GM12878 (cell line): ENCODE data around the gene IL17RE. TPM values are rescaled to one million over a fixed set of nuclear protein-coding genes. Genes with fewer than 3 reads are reported as not detected.
"Not testable (repeated sequence)": the region's sequence is repeated elsewhere in the genome, so short reads cannot be mapped to it uniquely, and the experiment has no call there.

Source experiments
- ATAC-seq: fragments of 200-7000 bp; cut with Tn5 transposase; 3 replicates; pipeline ENCODE4 v1.9.1; 2020; ENCODE audit warnings: mild to moderate bottlenecking, moderate library complexity
- BruUV-seq: library from RNA; stranded (reverse); fragments of 400-500 nt; replicated peaks from 2 replicates; lab custom pipeline; 2021; lab: Mats Ljungman, UMichigan
- CTCF ChIA-PET: fragments of 300-600 bp; sonication (Branson Sonifier 250); formaldehyde crosslinking; extraction: SDS; loops from one replicate; lab custom pipeline; 2021; ENCODE audit warnings: inconsistent platforms; lab: Yijun Ruan, JAX
- POLR2A ChIA-PET: fragments of 350-600 bp; formaldehyde crosslinking; extraction: SDS; loops from one replicate; lab custom pipeline; 2021; ENCODE audit warnings: inconsistent platforms; lab: Charles Lee
- RAD21 ChIA-PET: fragments of 300-600 bp; sonication (Branson Sonifier 250); formaldehyde crosslinking; loops from one replicate; lab custom pipeline; 2023; ENCODE audit warnings: antibody characterized with exemption; ENCODE audit not compliant: unreplicated experiment; lab: Charles Lee
- SMC1A ChIA-PET: fragments of 300-600 bp; sonication (Branson Sonifier 250); formaldehyde crosslinking; loops from one replicate; lab custom pipeline; 2023; ENCODE audit not compliant: unreplicated experiment, uncharacterized antibody; lab: Charles Lee
- DNase-seq: peaks from one replicate; pipeline ENCODE4 v3.0.0-alpha.2; 2011; ENCODE audit warnings: low read depth, low spot score
- FAIRE-seq: peaks from 3 replicates; lab custom pipeline; 2011; peaks lifted over from hg19 to GRCh38; lab: Jason Lieb, UNC
- H2AFZ ChIP-seq: 2 replicates; pipeline ENCODE4 v1.6.0; 2011; ENCODE audit warnings: low read depth, low read length, control low read depth; ENCODE audit not compliant: control insufficient read depth
- H3K27ac ChIP-seq: 2 replicates; pipeline ENCODE4 v1.5.1; 2011; ENCODE audit warnings: control low read depth; ENCODE audit not compliant: control insufficient read depth, insufficient read depth
- H3K27me3 ChIP-seq, 2 experiments: replicated peaks in 1 of 2; 2 replicates each; pipeline versions ENCODE4 v1.6.0 to v1.6.1; 2011; ENCODE audit warnings: low read length in 1 of 2; ENCODE audit not compliant: control insufficient read depth in 2 of 2, insufficient read depth in 2 of 2
- H3K36me3 ChIP-seq, 2 experiments: 2 replicates each; pipeline ENCODE4 v1.5.1; 2011; ENCODE audit warnings: low read length in 1 of 2; ENCODE audit not compliant: control insufficient read depth in 2 of 2, insufficient read depth in 2 of 2
- H3K4me1 ChIP-seq: 2 replicates; pipeline ENCODE4 v1.6.1; 2011; ENCODE audit warnings: mild to moderate bottlenecking, low read length, moderate library complexity, mixed read lengths; ENCODE audit not compliant: control insufficient read depth, insufficient read depth
- H3K4me2 ChIP-seq: 2 replicates; pipeline ENCODE4 v1.6.0; 2011; ENCODE audit warnings: control low read depth; ENCODE audit not compliant: control insufficient read depth, insufficient read depth
- H3K4me3 ChIP-seq: fragments of 200-600 bp; sonication (generic); 2 replicates; pipeline ENCODE4 v1.5.1; 2016
- H3K79me2 ChIP-seq: 2 replicates; pipeline ENCODE4 v1.6.0; 2011; ENCODE audit warnings: low read length; ENCODE audit not compliant: control insufficient read depth, insufficient read depth
- H3K9ac ChIP-seq: 2 replicates; pipeline ENCODE4 v1.8.0; 2011; ENCODE audit warnings: low read length, control low read depth, mixed read lengths; ENCODE audit not compliant: control insufficient read depth, insufficient read depth
- H3K9me3 ChIP-seq: replicated peaks from 3 replicates; pipeline ENCODE4 v1.5.1; 2011; ENCODE audit warnings: mild to moderate bottlenecking, low read length; ENCODE audit not compliant: control insufficient read depth, insufficient read depth
- H4K20me1 ChIP-seq: 2 replicates; pipeline ENCODE4 v1.6.0; 2011; ENCODE audit not compliant: control insufficient read depth, insufficient read depth
- NFXL1 ChIP-seq: fragments of 450-650 bp; IDR thresholded peaks from 2 replicates; pipeline ENCODE4 v1.6.1; 2017; ENCODE audit warnings: antibody characterized with exemption, mild to moderate bottlenecking, borderline replicate concordance
- POLR2AphosphoS2 ChIP-seq: IDR thresholded peaks from 2 replicates; pipeline ENCODE4 v1.6.1; 2011; ENCODE audit warnings: low read depth, mild to moderate bottlenecking, low read length, improper control_type of control experiment, moderate library complexity
- SKIL ChIP-seq: fragments of 450-650 bp; IDR thresholded peaks from 2 replicates; pipeline ENCODE4 v1.6.1; 2017; ENCODE audit warnings: mild to moderate bottlenecking, low read depth, inconsistent platforms; ENCODE audit not compliant: poor library complexity, severe bottlenecking
- ZBED1 ChIP-seq: IDR thresholded peaks from 2 replicates; pipeline ENCODE4 v1.6.1; 2016; ENCODE audit warnings: borderline replicate concordance
- WGBS: methylation state at CpG from one replicate; pipeline ENCODE4 v1.1.6; 2016; ENCODE audit warnings: low lambda C conversion rate; ENCODE audit not compliant: insufficient replicate concordance, insufficient coverage; ENCODE audit errors: missing lambda C conversion rate; 5-methylcytosine and 5-hydroxymethylcytosine counted together
- in situ Hi-C: fragments of 300-500 bp; cut with MboI; formaldehyde crosslinking; loops from 9 replicates; pipeline ENCODE4 v1.14.3; 2018; ENCODE audit warnings: mixed read lengths
- intact Hi-C: fragments of 100-400 bp; cut with micrococcal nuclease; formaldehyde crosslinking; loops from one replicate; pipeline ENCODE4 v1.14.2; 2022; ENCODE audit not compliant: unreplicated experiment
- polyA plus RNA-seq, 11 experiments: library from polyadenylated mRNA; depleted of rRNA in 4 of 11; unstranded in 6 of 11; stranded (reverse) in 5 of 11; fragments of >200 nt; fragmentation: Nextera tagmentation in 4 of 11; fragmentation: Illumina TruSeq in 1 of 11; extraction: Ambion mirVana in 4 of 11; extraction: Trizol in 1 of 11; gene quantifications; 1 replicate in 1 of 11; 2 replicates in 10 of 11; pipeline versions ENCODE4 v1.2.1 to v1.2.3, GENCODE V29; 2011 to 2016; ENCODE audit warnings: inconsistent platforms in 2 of 11, missing spikeins in 2 of 11, low read depth in 1 of 11
- total RNA-seq, 4 experiments: library from RNA; depleted of rRNA in 3 of 4; stranded (reverse); fragments of >200 nt in 3 of 4; fragmentation: Illumina TruSeq in 1 of 4; extraction: Trizol in 1 of 4; gene quantifications; 2 replicates each; pipeline versions ENCODE4 v1.2.1 to v1.2.3, GENCODE V29; 2013 to 2021
- TF ChIP-seq, protein P1 (sequence below): IDR thresholded peaks from 2 replicates; pipeline ENCODE4 v1.6.1; 2012; ENCODE audit warnings: low read depth, low read length, improper control_type of control experiment

Gene IL17RE
- total and polyA plus RNA-seq, 10 of the 15 experiments (the other 5 are each of a cell fraction or from before 2014, with no cell fraction given), result 0.04 to 0.51 (median 0.12) TPM; not detected in 2

DNA sequence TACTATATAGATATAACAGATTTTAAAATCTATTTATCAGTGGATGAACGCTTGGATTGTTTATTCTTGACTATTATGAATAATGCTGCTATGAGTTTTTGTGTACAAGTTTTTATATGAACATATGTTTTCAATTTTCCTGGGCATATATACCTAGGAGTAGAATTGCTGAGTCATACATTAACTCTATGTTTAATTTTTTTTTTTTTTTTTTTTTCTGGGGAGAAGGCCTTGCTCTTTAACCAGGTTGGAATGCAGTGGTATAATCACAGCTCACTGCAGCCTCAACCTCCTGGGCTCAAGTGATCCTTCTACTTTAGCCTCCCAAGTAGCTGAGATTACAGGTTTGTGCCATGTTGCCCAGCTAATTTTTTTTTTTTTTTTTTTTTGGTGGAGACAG is 31.7 kb upstream of the IL17RE start:
- Histone ChIP-seq H3K4me1 (no peaks in the 10 kb centered on the region), H3K9me3 (no peaks in the 10 kb centered on the region), H3K4me2 (no peak overlapping the region), H3K36me3 (no peaks in the 10 kb centered on the region), H4K20me1 (no peaks in the 10 kb centered on the region), H3K79me2 (no peaks in the 10 kb centered on the region), H3K27ac (no peak overlapping the region), H3K27me3 (no peaks in the 10 kb centered on the region), H3K4me3 (no peak overlapping the region), H2AFZ (no peak overlapping the region), H3K9ac (no peak overlapping the region)
- 36% methylated on average over 1 of the region's 1 CpG for WGBS
- TF ChIP-seq NFXL1 (no peak), POLR2AphosphoS2 (no peak), SKIL (no peak), ZBED1 (no peak)
- TF ChIP-seq, protein P1, sequence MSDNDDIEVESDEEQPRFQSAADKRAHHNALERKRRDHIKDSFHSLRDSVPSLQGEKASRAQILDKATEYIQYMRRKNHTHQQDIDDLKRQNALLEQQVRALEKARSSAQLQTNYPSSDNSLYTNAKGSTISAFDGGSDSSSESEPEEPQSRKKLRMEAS, result no peak
- in situ Hi-C loops, result no loop called here
- intact Hi-C loops, result no loop called here
- ChIA-PET POLR2A (no interaction called here), RAD21 (no interaction called here), CTCF (interaction anchor here (1.0 kb wide), 1 partner anchor 13 kb away, joined by 3 read pairs; no protein-coding TSS in a partner anchor), SMC1A (interaction anchor here (0.5 kb wide), 1 partner anchor 118 kb away, joined by 3 read pairs; no protein-coding TSS in a partner anchor)
- no peak for FAIRE-seq
- no TSS peak for BruUV-seq
- no peak for ATAC-seq
- no peak for DNase-seq

DNA sequence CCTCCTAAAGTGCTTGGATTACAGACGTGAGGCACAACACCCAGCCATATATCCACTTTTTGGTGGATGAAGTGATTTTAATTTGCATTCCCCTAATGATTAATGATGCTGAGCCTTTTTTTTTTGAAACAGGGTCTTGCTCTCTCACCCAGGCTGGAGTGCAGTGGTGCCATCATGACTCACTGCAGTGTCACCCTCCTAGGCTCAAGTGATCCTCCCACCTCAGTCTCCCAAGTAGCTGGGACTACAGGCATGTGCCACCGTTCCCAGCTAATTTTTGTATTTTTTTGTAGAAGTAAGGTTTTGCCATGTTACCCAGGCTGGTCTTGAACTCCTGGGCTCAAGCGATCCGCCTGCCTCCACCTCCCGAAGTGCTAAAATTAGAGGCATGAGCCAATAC is 30.6 kb upstream of the IL17RE start:
- RAD21 ChIA-PET, ATAC-seq, H3K27me3 ChIP-seq, H3K27ac ChIP-seq, H3K9ac ChIP-seq, H3K4me1 ChIP-seq, SMC1A ChIA-PET, H3K4me3 ChIP-seq, BruUV-seq, H3K36me3 ChIP-seq, CTCF ChIA-PET, H3K9me3 ChIP-seq, H2AFZ ChIP-seq, intact Hi-C loops, FAIRE-seq, H3K4me2 ChIP-seq, DNase-seq, POLR2A ChIA-PET, in situ Hi-C loops, H4K20me1 ChIP-seq, H3K79me2 ChIP-seq: not testable (repeated sequence)
- WGBS, result 27% methylated on average over 5 of the region's 5 CpGs
